DMS153 treated with DMSO at 0.1 percent for 48 hours (cell line): Measurements from ENCODE around the gene MYOM1.

ENCODE experiments used
- DNase-seq: peaks from one replicate; lab custom pipeline; 2025; ENCODE audit not compliant: unreplicated experiment; lab: John Stamatoyannopoulos, UW

MYOM1 gene

DNA sequence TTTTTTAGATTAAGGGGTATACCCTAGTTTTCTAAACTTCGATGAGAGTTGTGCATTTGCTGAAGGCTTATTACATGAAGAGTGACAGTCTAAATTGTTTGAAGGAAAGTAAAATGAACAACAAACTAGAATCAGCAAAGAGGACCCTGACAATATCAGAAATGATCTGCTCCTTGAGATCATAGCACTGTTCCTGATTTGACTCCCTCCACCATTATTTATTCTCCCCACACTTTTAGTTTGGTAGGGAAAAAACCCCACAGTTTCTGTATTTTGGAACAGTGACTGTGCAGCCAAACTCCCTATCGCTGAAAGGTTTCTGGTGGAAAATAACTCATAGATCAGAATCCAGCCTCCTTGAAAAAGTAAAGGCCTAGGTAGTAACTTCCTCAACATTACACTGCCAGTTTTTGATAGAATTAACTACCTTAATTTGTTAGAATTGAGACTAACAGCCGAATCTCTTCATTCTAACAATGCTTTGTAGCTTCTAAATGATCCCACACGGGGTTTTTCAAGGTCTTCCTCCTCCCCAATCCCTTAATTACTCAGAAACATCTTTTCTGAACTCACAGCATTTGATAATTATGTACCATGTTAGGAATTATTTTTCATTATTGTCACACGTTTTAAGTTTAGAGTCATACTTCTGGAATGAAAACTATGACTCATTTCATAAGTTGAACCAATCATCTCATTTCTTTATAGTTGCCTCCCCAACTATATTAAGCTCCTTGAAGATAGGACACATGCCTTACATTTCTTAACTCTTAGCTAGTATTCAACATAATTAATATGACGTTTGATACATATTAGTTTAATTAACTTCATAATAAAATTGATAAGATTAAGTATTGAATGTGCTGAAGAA, 30.7 kb upstream of the MYOM1 start:
- no peak for DNase-seq

DNA sequence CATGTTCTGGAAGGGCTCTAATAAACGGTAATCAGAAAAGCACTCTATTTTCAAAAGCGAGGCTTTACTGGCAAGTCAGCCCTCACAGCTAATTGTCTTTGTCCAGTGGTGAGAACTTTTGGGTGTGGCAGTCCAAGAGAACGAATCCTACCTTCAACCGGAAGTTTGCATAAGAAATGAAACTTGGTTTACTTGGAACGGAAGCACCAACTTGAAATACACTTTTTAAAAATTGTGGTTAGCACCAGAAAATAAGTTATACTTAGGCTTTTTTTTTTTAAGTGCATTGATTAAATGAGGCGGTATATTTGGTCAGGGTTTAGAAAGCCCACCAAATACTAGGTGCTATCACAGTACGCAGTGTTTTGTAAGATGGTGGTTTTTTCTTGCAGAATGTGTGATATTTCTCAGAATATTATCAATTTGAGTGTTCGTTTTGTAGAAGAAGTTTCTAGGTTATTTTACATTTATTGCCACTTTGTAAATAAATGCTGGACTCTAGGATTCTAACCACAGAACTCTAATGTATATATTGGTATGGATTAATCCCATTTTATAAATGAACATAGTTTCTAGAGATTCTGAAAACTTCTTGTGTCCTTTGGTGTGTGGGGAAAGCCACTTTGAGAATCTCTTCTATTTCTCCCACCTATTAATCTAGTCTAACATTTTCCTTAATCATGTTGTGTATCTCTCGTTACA, 29.0 kb upstream of the MYOM1 start:
- DNase-seq = no peak

DNA sequence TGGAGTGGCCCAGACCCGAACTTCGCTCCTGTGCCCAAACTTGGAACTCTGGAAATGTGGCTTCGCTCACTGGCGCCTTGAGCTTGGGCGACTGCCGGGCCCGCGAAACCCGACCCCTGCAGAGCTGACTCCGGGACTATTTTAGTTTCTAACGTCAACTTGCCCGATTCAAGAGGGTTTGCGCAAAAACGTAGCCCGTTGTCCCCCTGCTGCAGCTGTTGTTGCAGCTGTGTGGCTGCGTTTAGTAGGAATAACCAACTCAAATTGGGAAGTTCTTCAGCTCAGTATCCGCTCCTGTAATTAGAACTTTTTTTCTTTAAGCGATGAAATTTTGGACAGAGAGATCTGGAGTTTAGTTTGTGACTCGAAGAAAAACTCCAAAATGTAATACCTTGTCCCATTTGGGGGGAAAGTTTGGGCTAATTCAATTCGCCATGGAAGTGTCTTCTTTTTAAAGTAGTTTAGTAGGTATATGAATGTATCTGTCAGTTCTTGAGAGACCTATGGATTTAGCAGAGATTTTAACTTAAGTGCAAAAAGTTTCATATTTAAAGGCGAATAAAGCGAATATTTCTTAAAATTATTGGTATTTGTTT, 28.4 kb upstream of the MYOM1 start:
- no peak for DNase-seq

- peak; percentile 71 for DNase-seq
These were observed 27.7 kb upstream of the MYOM1 start, which contains the start of gene MYL12A for GRCh38 chr18:3247240-3248061. MYL12A (plus strand) TSS chr18:3247801; CDS start chr18:3253248, 5,447 bp downstream.

GRCh38 chr18:3246635-3247239, 27.0 kb upstream of the MYOM1 start:
- DNase-seq = no peak

- DNase-seq = peak; percentile 26
These were observed 26.3 kb upstream of the MYOM1 start for GRCh38 chr18:3245853-3246634.

DNA sequence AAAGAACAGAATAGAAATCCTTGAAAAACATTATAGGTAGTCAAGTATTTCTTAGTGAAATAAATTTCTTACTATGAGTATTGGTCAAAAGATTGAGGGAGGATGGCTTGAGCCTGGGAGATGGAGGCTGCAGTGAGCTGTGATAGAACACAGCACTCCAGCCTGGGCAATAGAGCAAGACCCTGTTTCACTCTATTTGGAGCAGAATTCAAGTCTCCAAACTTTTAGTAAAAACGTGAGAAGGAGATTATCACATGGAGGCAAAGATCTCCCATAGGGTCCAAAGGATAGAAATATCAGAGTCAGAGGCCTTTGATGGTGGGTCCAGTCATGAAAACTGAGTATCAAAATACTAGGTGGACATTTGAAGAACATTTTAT, 25.4 kb upstream of the MYOM1 start:
- DNase-seq = no peak

- no peak for DNase-seq
These were observed 19.0 kb upstream of the MYOM1 start for GRCh38 chr18:3238742-3239141.

- DNase-seq = no peak
These were observed 16.7 kb upstream of the MYOM1 start for GRCh38 chr18:3236470-3236869.

- DNase-seq = no peak
These were observed 16.1 kb upstream of the MYOM1 start for GRCh38 chr18:3235846-3236245.

DNA sequence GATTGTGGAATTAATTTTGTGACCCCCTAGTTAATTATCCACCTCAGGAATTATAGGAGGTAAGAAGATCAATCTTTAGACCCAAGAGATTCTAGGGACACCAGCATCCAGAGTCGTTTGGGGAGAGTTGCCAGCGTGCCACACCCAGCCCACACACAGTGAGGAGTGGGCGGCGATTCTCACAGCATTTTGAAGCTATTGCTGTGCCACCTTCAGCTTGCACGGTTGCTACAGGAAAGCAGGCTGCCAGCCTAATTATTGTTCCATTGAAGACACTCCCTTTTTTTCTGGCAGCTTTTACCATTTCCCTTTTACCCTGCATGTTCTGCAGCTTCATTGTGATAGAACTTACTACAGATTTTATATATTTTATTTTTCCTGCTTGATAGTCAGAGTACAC, 14.7 kb upstream of the MYOM1 start:
- DNase-seq = no peak

GRCh38 chr18:3233433-3234168, 13.8 kb upstream of the MYOM1 start:
- DNase-seq = no peak

- DNase-seq = no peak
These were observed 13.2 kb upstream of the MYOM1 start for GRCh38 chr18:3233004-3233403.

GRCh38 chr18:3230401-3231334, 10.9 kb upstream of the MYOM1 start:
- no peak for DNase-seq

DNA sequence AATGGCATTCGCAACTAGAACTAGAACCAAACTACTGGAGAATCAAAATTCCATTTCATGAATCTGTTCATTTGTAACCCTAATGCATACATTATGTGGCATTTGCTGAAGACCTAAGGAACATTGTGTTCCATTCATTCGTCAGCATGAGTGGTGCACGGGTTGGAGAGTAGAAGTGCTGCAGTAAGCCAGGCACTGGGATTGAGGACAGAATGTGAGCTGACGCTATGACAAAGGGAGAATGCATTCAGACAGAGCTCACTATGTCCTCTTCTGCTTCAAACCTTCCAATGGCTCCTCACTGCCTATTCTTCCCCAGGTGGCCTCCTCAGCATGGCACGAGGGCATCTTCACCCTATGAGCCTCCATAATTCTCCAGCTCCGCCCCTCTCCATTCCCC, 6.3 kb upstream of the MYOM1 start:
- DNase-seq = no peak

DNA sequence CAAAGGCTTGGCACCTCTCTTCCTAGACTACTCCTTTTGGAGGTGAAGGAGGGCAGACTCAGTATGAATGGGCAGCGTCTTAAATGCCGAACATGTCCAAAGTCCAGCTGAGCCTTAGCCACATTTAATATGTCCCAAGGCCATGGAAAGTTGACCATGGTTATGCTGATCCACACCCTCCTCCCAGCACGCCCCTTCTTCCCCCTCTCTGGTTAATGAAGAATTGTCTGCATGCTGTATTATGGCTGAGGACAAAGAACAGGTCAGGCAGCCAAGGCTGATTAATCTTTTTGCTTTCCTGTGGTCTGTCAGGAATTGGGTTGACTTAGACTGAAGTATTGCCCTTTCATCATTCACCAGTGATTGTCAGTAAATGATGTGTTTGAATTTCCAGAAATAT, 5.8 kb upstream of the MYOM1 start:
- DNase-seq = no peak

DNA sequence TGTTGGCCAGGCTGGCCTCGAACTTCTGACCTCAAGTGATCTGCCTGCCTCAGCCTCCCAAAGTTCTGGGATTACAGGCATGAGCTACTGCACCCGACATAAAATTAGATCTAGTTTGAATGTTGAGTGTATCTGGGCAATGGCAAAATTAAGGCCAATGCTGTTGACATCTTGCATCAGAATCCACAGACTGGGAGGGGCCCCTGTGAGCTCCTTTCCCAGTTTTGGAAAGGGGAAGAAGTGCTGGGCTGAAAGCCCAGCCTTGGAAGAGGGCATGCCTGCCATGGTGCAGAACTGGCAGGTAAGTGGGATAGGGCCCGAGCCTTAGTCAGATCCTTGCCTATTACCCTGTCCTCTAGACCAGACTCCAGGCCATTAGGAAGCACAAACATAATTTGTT, 4.5 kb upstream of the MYOM1 start:
- no peak for DNase-seq

- no peak for DNase-seq
These were observed 3.6 kb upstream of the MYOM1 start for GRCh38 chr18:3223356-3223755.
